ENCODE results near the gene DYRK1A.

Gene DYRK1A

DNA sequence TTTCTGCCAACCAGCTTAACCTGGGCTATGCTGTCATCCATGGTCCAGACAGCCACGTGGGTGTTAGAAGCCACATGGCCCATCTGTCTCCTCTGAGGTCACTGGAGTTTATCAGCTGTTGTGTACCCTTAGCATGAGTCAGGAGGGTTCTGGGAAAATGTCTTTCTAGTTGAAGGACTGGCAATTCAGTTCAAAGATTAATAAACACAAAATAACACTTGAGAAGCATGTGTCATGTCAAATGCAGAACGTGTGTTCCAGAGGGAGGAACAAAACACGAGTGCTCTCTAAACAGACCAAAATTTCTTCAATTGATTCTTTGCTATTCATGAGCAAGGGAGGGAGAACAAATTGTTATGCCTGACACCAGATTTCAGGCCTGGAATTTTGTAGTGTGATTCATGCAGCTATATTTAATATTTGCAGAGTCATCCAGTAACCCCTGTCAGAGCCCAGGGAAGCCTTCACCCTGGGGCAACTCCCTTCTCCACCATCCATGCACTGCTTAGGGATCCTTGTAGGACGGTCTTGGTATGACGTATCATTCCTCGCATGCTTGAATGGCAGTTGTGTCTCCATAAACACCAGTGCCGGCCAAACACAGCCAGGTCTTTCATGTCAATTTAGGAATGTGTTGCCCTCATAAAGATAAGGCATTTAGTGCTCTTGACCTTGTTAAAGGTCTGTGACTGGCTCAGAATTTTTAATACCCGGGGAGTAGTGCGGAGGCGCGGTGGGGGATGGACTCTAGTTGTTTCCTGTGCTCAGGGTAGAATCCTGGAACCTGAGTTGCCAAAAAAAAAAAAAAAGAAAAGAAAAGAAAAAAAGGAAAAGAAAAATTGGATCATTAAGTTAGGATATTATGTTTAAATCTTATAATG lies 27.7 kb upstream of the DYRK1A start (continued):
- TF ChIP-seq ZNF571 (tag by site-specific recombination; IDR thresholded peaks at IDR 0.05) (no peak), SALL2 (tag by site-specific recombination; IDR thresholded peaks at IDR 0.05; ENCODE audit: borderline replicate concordance) (no peak), SP7 (tag by site-specific recombination; IDR thresholded peaks at IDR 0.05) (peak; percentile 98), MYNN (tag by site-specific recombination; IDR thresholded peaks at IDR 0.05; ENCODE audit: borderline replicate concordance) (no peak), YY1 (tag by site-specific recombination; IDR thresholded peaks at IDR 0.05) (no peak), ELK4 (IDR thresholded peaks at IDR 0.05; ENCODE audit: borderline replicate concordance, low read depth, low read length) (no peak), BCL11A (tag by site-specific recombination; IDR thresholded peaks at IDR 0.05; ENCODE audit: low read depth) (no peak), SCRT2 (tag by site-specific recombination; IDR thresholded peaks at IDR 0.05) (no peak), ZNF19 (tag by site-specific recombination; IDR thresholded peaks at IDR 0.05; ENCODE audit: low read depth) (no peak), ZNF248 (tag by site-specific recombination; IDR thresholded peaks at IDR 0.05) (no peak), ZNF433 (tag by site-specific recombination; IDR thresholded peaks at IDR 0.05; ENCODE audit: low read depth) (no peak)

- Histone ChIP-seq H3K27ac (ENCODE audit: extremely low read depth, low read depth, low read length) (no peak overlapping the region), H3K36me3 (ENCODE audit: control insufficient read depth in 2 of 2, insufficient read depth in 1 of 2, low read length in 2 of 2) (no peaks in the 10 kb centered on the region), H3K4me1 (ENCODE audit: control insufficient read depth, insufficient read depth, low read length) (no peaks in the 10 kb centered on the region; the same call in 1 of the 2 replicates), H3K4me3 (ENCODE audit: low read depth, low read length) (no peak overlapping the region), H3K9me3 (ENCODE audit: control insufficient read depth, insufficient read depth, low read depth, low read length) (no peaks in the 10 kb centered on the region)
- CTCF ChIA-PET = interaction anchor here (0.7 kb wide), 1 partner anchor 31 kb away, joined by 4 read pairs; no protein-coding TSS in a partner anchor
- POLR2A ChIA-PET = interaction anchor here (0.9 to 1.4 kb wide), 2 partner anchors 26 to 72 kb away, joined by 3 to 10 read pairs; partner anchors contain the start of gene DYRK1A
- TF ChIP-seq GLIS2 (tag by site-specific recombination; IDR thresholded peaks at IDR 0.05) (no peak), BCL11A (tag by site-specific recombination; IDR thresholded peaks at IDR 0.05; ENCODE audit: low read depth) (no peak), ZNF664 (tag by site-specific recombination; IDR thresholded peaks at IDR 0.05) (0 out of 2 replicates have a peak, but pooled peaks have one; percentile 4), YY1 (tag by site-specific recombination; IDR thresholded peaks at IDR 0.05) (no peak)
These were observed 27.0 kb upstream of the DYRK1A start for GRCh38 chr21:37339552-37339939.

DNA sequence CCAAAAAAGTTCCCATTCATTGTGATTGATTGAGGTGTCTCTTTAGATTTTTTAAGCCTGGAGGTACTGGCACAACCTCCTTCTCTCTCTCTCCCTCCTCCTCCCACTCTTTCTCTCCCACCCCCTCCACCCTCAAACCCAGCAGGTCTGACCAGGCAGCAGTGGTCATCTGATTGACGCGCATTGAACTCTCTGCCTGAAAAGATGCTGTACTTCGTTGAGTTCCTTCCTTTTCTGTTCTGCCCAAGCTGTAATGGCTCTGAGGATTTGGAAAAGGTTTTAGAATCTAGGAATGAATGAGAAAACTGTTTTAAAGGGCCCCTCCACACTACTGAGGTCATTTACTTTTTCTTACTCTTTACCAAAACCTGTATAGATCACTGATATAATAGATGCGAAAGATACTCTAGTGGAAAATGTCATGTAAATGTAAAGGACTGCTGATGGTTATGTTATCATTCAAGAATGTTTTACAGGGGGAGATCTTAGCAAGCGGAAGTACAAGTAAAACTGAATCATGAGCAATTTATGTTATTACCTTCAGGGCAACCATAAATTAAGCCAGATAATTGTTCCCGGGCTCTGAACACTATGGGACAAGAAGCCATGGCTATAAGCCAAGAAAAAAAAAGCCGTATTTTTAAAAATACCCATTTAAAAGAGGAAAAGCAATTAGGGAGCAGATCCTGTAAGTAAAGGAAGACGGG lies 25.2 kb upstream of the DYRK1A start:
- Histone ChIP-seq H3K27ac (ENCODE audit: extremely low read depth, low read depth, low read length) (no peak overlapping the region), H3K36me3 (ENCODE audit: control insufficient read depth in 2 of 2, insufficient read depth in 1 of 2, low read length in 2 of 2) (no peaks in the 10 kb centered on the region), H3K9me3 (ENCODE audit: control insufficient read depth, insufficient read depth, low read depth, low read length) (no peaks in the 10 kb centered on the region), H3K4me3 (ENCODE audit: low read depth, low read length) (no peak overlapping the region; the same call in none of the 2 replicates), H3K4me1 (ENCODE audit: control insufficient read depth, insufficient read depth, low read length) (no peaks in the 10 kb centered on the region; the same call in 1 of the 2 replicates)
- CTCF ChIA-PET = no interaction called here
- POLR2A ChIA-PET = no interaction called here
- TF ChIP-seq EGR2 (tag by site-specific recombination; IDR thresholded peaks at IDR 0.05; ENCODE audit: low read depth) (peak; percentile 92), ZNF677 (tag by site-specific recombination; IDR thresholded peaks at IDR 0.05) (no peak), HOXC10 (CRISPR knock-in tag; IDR thresholded peaks at IDR 0.05) (no peak), GLIS1 (tag by site-specific recombination; IDR thresholded peaks at IDR 0.05) (peak; percentile 7; the same call in 1 of the 2 replicates), ZNF777 (tag by site-specific recombination; IDR thresholded peaks at IDR 0.05; ENCODE audit: borderline replicate concordance) (no peak), SP7 (tag by site-specific recombination; IDR thresholded peaks at IDR 0.05) (peak; percentile 66), ZNF366 (tag by site-specific recombination; conservative IDR thresholded peaks at IDR 0.05) (peak; percentile 33), ZFHX2 (tag by site-specific recombination; conservative IDR thresholded peaks at IDR 0.05) (peak; percentile 87), ZBTB20 (tag by site-specific recombination; IDR thresholded peaks at IDR 0.05) (peak; percentile 56; the same call in 1 of the 2 replicates)
- TF ChIP-seq, protein P1, sequence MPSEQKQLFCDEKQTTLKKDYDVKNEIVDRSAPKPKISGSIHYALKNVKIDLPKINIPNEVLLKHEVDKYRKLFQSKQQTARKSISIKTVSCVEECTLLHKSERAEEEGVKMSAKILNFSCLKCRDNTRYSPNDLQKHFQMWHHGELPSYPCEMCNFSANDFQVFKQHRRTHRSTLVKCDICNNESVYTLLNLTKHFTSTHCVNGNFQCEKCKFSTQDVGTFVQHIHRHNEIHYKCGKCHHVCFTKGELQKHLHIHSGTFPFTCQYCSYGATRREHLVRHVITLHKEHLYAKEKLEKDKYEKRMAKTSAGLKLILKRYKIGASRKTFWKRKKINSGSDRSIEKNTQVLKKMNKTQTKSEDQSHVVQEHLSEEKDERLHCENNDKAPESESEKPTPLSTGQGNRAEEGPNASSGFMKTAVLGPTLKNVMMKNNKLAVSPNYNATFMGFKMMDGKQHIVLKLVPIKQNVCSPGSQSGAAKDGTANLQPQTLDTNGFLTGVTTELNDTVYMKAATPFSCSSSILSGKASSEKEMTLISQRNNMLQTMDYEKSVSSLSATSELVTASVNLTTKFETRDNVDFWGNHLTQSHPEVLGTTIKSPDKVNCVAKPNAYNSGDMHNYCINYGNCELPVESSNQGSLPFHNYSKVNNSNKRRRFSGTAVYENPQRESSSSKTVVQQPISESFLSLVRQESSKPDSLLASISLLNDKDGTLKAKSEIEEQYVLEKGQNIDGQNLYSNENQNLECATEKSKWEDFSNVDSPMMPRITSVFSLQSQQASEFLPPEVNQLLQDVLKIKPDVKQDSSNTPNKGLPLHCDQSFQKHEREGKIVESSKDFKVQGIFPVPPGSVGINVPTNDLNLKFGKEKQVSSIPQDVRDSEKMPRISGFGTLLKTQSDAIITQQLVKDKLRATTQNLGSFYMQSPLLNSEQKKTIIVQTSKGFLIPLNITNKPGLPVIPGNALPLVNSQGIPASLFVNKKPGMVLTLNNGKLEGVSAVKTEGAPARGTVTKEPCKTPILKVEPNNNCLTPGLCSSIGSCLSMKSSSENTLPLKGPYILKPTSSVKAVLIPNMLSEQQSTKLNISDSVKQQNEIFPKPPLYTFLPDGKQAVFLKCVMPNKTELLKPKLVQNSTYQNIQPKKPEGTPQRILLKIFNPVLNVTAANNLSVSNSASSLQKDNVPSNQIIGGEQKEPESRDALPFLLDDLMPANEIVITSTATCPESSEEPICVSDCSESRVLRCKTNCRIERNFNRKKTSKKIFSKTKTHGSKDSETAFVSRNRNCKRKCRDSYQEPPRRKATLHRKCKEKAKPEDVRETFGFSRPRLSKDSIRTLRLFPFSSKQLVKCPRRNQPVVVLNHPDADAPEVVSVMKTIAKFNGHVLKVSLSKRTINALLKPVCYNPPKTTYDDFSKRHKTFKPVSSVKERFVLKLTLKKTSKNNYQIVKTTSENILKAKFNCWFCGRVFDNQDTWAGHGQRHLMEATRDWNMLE (tag by site-specific recombination; conservative IDR thresholded peaks at IDR 0.05; ENCODE audit: low read depth) = 0 out of 2 replicates have a peak, but pooled peaks have one; percentile 14
- TF ChIP-seq, protein P2, sequence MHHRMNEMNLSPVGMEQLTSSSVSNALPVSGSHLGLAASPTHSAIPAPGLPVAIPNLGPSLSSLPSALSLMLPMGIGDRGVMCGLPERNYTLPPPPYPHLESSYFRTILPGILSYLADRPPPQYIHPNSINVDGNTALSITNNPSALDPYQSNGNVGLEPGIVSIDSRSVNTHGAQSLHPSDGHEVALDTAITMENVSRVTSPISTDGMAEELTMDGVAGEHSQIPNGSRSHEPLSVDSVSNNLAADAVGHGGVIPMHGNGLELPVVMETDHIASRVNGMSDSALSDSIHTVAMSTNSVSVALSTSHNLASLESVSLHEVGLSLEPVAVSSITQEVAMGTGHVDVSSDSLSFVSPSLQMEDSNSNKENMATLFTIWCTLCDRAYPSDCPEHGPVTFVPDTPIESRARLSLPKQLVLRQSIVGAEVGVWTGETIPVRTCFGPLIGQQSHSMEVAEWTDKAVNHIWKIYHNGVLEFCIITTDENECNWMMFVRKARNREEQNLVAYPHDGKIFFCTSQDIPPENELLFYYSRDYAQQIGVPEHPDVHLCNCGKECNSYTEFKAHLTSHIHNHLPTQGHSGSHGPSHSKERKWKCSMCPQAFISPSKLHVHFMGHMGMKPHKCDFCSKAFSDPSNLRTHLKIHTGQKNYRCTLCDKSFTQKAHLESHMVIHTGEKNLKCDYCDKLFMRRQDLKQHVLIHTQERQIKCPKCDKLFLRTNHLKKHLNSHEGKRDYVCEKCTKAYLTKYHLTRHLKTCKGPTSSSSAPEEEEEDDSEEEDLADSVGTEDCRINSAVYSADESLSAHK (tag by site-specific recombination; IDR thresholded peaks at IDR 0.05) = peak; percentile 56; the same call in 1 of the 2 replicates

Measured in HEK293 (cell line).